GM12872 (cell line): ENCODE results near the gene CYP19A1.

Source experiments
- TF ChIP-seq, protein P1 (sequence below): IDR thresholded peaks from 3 replicates; pipeline ENCODE4 v1.5.1; 2011; ENCODE audit warnings: low read depth, mild to moderate bottlenecking, low read length, moderate library complexity; ENCODE audit not compliant: insufficient read depth

Gene CYP19A1

DNA sequence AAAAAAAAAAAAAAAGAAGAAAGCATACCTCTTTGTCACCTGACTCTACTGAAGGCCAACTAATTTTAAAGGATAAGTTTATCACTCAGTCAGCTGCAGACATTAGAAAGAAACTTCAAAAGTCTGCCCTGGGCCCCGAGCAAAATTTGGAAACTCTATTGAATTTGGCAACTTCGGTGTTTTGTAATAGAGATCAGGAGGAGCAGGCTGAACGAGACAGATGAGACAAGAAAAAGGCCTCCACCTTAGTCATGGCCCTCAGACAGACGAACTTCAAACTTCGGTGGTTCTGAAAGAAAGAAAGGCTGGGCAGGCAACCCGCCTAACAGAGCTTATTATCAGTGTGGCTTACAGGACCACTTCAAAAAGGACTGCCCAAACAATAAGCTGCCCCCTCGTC, 21.6 kb upstream of the CYP19A1 start:
- TF ChIP-seq, protein P1, sequence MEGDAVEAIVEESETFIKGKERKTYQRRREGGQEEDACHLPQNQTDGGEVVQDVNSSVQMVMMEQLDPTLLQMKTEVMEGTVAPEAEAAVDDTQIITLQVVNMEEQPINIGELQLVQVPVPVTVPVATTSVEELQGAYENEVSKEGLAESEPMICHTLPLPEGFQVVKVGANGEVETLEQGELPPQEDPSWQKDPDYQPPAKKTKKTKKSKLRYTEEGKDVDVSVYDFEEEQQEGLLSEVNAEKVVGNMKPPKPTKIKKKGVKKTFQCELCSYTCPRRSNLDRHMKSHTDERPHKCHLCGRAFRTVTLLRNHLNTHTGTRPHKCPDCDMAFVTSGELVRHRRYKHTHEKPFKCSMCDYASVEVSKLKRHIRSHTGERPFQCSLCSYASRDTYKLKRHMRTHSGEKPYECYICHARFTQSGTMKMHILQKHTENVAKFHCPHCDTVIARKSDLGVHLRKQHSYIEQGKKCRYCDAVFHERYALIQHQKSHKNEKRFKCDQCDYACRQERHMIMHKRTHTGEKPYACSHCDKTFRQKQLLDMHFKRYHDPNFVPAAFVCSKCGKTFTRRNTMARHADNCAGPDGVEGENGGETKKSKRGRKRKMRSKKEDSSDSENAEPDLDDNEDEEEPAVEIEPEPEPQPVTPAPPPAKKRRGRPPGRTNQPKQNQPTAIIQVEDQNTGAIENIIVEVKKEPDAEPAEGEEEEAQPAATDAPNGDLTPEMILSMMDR: no peak

GRCh38 chr15:51356983-51357382, 18.6 kb upstream of the CYP19A1 start:
- TF ChIP-seq, protein P1: no peak

DNA sequence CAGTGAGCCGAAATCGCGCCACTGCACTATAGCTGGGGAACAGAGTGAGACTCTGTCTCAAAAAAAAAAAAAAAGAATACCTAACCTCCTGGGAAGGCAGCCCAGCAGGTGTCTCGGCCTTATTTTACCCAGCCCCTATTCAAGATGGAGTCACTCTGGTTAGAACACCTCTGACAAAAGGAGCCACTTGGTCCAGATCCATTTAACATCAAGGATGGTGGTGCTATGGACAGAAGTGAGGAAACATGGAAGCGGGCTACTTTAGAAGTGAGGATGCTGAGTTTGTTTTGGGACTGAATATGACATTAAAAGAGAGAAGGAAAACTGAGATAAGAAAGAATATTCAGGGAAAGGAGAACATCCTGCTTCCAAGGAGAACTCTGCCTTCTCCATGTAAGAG, 17.8 kb upstream of the CYP19A1 start:
- TF ChIP-seq, protein P1: no peak

GRCh38 chr15:51355096-51355495, 16.7 kb upstream of the CYP19A1 start:
- TF ChIP-seq, protein P1: no peak

- TF ChIP-seq, protein P1: no peak
These were observed 15.6 kb upstream of the CYP19A1 start for GRCh38 chr15:51353976-51354375.

DNA sequence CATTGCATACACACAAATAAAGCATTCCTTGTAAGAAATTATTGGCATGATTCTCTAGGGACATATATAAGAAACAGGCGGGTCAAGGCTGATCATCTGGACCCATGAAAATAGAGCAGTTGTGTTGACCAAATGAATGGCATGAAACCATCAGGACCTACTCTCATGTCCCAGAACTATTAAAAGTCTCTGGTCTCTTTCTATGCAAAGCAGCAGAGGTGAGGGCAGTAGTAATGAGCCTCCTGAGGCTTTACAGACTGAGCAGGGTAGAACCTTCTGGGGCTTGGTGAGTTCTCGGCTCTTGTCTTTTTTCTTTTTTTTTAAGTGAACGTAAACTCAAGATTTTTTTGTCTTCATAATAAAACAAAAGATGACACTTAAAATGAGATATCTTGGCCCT, 12.3 kb upstream of the CYP19A1 start:
- TF ChIP-seq, protein P1: no peak

DNA sequence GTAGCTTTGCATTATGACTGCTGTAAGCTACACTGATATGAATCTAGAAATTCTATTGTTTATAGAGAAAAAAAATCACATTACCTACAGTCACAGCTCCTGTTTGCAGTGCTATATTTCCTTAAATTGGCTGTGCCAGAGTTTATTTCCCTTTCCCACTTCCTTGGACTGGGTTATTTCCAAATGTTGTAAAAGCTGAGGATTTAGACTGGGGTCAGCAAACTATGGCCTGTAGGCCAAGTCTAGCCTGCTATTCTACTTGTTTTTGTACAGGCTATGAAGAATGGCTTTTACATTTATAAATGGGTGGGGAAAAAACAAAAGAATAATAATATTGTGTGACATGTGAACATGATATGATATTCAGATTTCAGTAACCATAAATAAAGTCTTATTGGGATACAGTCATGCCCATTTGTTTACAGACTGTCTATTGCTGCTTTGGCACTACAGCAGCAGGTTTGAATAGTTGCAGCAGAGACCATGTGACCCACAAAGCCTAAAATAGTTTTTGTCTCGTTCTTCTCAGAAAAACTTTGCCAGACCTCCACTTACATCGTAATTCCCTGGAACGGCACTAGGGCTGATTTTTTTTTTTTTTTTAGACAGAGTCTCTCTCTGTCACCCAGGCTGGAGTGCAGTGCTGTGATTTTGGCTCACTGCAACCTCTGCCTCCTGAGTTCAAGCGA, 10.9 kb upstream of the CYP19A1 start:
- TF ChIP-seq, protein P1: no peak
